ENCODE measurements around the gene KRT26.
"Not testable (repeated sequence)": the region's sequence is repeated elsewhere in the genome, so short reads cannot be mapped to it uniquely, and the experiment has no call there.

- TF ChIP-seq CTCF (IDR thresholded peaks at IDR 0.05; ENCODE audit: borderline replicate concordance, extremely low read depth, low read length, poor library complexity, severe bottlenecking); EZH2 (IDR thresholded peaks at IDR 0.05; ENCODE audit: borderline replicate concordance, low read depth, low read length, severe bottlenecking): not testable (repeated sequence)
These were observed 42.7 kb upstream of the KRT26 start for GRCh38 chr17:40814657-40815056.

Data from DND-41 (cell line).